HG02852 (cell line): ENCODE measurements around the gene CD46.
"Not testable (repeated sequence)": the region's sequence is repeated elsewhere in the genome, so short reads cannot be mapped to it uniquely, and the experiment has no call there.

ENCODE experiments used
- ATAC-seq: cut with Tn5 transposase; IDR thresholded peaks from one replicate; pipeline ENCODE4 v1.9.1; 2021; ENCODE audit warnings: mild to moderate bottlenecking, moderate library complexity; ENCODE audit not compliant: unreplicated experiment

The CD46 gene

GRCh38 chr1:207750631-207751305 lies 1.1 kb upstream of the CD46 start:
- ATAC-seq, result no peak

GRCh38 chr1:207751463-207751789 lies 428 bp upstream of the CD46 start:
- ATAC-seq, result not testable (repeated sequence)

- ATAC-seq, result peak; percentile 38
These were observed 673 bp downstream of the CD46 start for GRCh38 chr1:207752456-207752998.

GRCh38 chr1:207753611-207754010 lies 1.8 kb downstream of the CD46 start:
- no peak for ATAC-seq

- no peak for ATAC-seq
These were observed 2.2 kb downstream of the CD46 start for GRCh38 chr1:207754011-207754410.

GRCh38 chr1:207754974-207755700 lies 3.3 kb downstream of the CD46 start:
- ATAC-seq, result no peak

GRCh38 chr1:207755846-207756693 lies 4.2 kb downstream of the CD46 start:
- no peak for ATAC-seq

GRCh38 chr1:207762622-207763021 lies 10.8 kb downstream of the CD46 start:
- ATAC-seq, result no peak

GRCh38 chr1:207763091-207763490 lies 11.2 kb downstream of the CD46 start:
- no peak for ATAC-seq

- no peak for ATAC-seq
These were observed 12.1 kb downstream of the CD46 start for GRCh38 chr1:207763972-207764371.

- ATAC-seq, result no peak
These were observed 14.7 kb downstream of the CD46 start for GRCh38 chr1:207766569-207766968.

GRCh38 chr1:207770514-207770913 lies 18.7 kb downstream of the CD46 start:
- not testable (repeated sequence) for ATAC-seq

- not testable (repeated sequence) for ATAC-seq
These were observed 24.2 kb downstream of the CD46 start for GRCh38 chr1:207776045-207776444.

GRCh38 chr1:207777412-207777811 lies 25.6 kb downstream of the CD46 start:
- ATAC-seq, result not testable (repeated sequence)

- no peak for ATAC-seq
These were observed 27.2 kb downstream of the CD46 start for GRCh38 chr1:207779008-207779407.

- no peak for ATAC-seq
These were observed 29.5 kb downstream of the CD46 start for GRCh38 chr1:207781312-207781711.

- ATAC-seq, result no peak
These were observed 35.9 kb downstream of the CD46 start for GRCh38 chr1:207787776-207788175.

GRCh38 chr1:207789386-207789785 lies 37.5 kb downstream of the CD46 start:
- no peak for ATAC-seq

- no peak for ATAC-seq
These were observed 38.2 kb downstream of the CD46 start for GRCh38 chr1:207789792-207790787.

GRCh38 chr1:207791290-207791689 lies 39.4 kb downstream of the CD46 start:
- ATAC-seq, result no peak
